Mammary epithelial cell (primary cell): ENCODE results near the gene GCDH.

Experiments used
- EZH2 ChIP-seq: IDR thresholded peaks from 2 replicates; pipeline ENCODE4 v1.6.1; 2012; ENCODE audit warnings: low read length, inconsistent platforms, borderline replicate concordance
- TF ChIP-seq, protein P1 (sequence below), 2 donors: IDR thresholded peaks in 1 of 2; conservative IDR thresholded peaks in 1 of 2; 2 replicates each; pipeline ENCODE4 v1.5.1; 2011 to 2012; ENCODE audit warnings: inconsistent platforms in 2 of 2, low read length in 2 of 2, mild to moderate bottlenecking in 2 of 2, control low read depth in 1 of 2, low read depth in 1 of 2; ENCODE audit not compliant: insufficient read depth in 1 of 2; ENCODE audit errors: extremely low read depth in 1 of 2

DNA sequence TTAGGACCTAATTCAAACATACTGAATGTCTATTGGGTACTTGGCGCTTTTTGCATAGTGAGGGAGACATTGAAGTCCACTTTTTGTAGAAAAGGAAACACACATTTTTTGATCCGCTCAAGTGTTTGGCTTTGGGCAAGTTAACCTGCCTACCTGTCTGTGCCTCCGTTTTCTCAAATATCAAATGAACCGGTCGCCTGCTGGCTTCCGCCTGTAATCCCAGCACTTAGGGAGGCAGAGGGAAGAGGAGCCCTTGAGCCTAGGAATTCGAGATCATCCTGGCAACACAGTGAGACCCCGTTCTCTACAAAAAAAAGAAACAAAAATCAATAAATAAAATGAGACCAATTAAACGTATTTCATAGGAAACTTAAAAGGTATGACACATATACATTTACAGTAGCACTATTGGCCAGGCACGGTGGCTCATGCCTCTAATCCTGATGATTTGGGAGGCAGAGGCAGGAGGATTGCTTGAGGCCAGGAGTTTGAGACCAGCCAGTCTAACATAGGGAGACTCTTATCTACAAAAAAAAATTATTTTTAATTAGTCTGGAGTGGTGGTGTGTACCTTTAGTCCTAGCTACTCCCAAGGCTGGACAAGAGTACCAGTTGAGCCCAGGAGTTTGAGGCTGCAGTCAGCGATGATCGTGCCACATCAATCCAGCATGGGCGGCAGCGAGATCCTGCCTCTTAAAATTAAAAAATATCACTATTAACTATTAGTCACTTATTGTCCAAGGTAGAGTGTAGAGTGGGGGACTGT is 56.0 kb downstream of the GCDH start:
- TF ChIP-seq, protein P1, sequence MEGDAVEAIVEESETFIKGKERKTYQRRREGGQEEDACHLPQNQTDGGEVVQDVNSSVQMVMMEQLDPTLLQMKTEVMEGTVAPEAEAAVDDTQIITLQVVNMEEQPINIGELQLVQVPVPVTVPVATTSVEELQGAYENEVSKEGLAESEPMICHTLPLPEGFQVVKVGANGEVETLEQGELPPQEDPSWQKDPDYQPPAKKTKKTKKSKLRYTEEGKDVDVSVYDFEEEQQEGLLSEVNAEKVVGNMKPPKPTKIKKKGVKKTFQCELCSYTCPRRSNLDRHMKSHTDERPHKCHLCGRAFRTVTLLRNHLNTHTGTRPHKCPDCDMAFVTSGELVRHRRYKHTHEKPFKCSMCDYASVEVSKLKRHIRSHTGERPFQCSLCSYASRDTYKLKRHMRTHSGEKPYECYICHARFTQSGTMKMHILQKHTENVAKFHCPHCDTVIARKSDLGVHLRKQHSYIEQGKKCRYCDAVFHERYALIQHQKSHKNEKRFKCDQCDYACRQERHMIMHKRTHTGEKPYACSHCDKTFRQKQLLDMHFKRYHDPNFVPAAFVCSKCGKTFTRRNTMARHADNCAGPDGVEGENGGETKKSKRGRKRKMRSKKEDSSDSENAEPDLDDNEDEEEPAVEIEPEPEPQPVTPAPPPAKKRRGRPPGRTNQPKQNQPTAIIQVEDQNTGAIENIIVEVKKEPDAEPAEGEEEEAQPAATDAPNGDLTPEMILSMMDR (conservative IDR thresholded peaks at IDR 0.05 in 1 of 2, IDR thresholded peaks at IDR 0.05 in 1 of 2; ENCODE audit: extremely low read depth in 1 of 2, insufficient read depth in 1 of 2, low read depth in 1 of 2, low read length in 2 of 2): no peak
- no peak for TF ChIP-seq EZH2
